Vagina (tissue), 2 donors: ENCODE data around the gene STAP1.

Experiments
- CTCF ChIP-seq, 3 experiments: fragments of 450-650 bp in 2 of 3; fragments of 200-600 bp in 1 of 3; sonication (generic) in 1 of 3; IDR thresholded peaks; one replicate each; pipeline ENCODE4 v1.5.1; 2017 to 2019; ENCODE audit warnings: antibody characterized with exemption in 3 of 3, mild to moderate bottlenecking in 2 of 3, moderate library complexity in 2 of 3
- POLR2A ChIP-seq, 2 donors: fragments of 450-650 bp; IDR thresholded peaks; one replicate each; pipeline ENCODE4 v1.6.1; 2017; ENCODE audit warnings: antibody characterized with exemption in 2 of 2, mild to moderate bottlenecking in 2 of 2, moderate library complexity in 2 of 2

GRCh38 chr4:67545199-67546003 is 13.1 kb upstream of the STAP1 start, which contains the start of gene CENPC:
- peak in 1 of 2 donors; percentile 67 for TF ChIP-seq POLR2A (IDR thresholded peaks at IDR 0.05)
- no peak for TF ChIP-seq CTCF (IDR thresholded peaks at IDR 0.05)
